GM19395 (cell line): ENCODE data around the gene NGF.

ENCODE experiments used
- ATAC-seq: cut with Tn5 transposase; IDR thresholded peaks from one replicate; pipeline ENCODE4 v1.9.1; 2021; ENCODE audit warnings: mild to moderate bottlenecking, moderate library complexity; ENCODE audit not compliant: unreplicated experiment

Gene NGF

DNA sequence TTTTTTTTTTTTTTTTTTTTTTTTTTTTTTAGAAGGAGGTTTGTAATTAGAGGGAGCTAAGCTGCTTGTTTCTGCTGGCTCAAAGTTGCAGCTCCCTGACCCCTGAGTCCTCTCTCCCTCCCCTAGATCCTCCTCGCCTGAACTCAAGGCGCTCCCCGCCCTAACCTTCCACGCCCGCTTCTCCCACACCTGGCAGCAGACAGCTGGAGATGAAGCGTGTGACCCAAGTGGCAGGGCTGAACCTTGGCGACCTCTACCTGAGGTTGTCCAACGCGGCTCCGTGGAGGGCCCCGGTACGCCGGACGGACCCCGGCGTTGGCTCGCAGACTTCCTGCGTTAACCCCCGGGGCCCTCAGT lies 795 bp downstream of the NGF start:
- ATAC-seq: no peak

DNA sequence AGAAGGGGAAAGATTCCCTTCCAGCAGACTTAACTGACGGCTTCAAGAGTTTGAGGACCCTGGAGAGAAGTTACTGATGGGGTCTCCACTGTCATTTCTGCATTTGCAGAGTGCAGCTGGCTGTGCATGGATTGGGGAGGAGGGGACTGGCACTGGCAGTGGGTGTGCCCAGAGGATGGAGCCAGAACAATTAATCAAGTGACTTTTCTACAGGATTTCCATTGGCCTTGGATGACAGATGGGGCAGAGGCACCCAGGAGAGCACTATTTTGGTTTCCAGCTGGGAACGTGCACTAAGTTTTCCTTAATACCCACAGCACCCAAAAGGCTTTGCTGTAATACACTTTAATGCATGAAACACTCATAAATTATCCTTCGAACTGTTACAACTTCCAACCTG lies 1.3 kb downstream of the NGF start:
- ATAC-seq: no peak

DNA sequence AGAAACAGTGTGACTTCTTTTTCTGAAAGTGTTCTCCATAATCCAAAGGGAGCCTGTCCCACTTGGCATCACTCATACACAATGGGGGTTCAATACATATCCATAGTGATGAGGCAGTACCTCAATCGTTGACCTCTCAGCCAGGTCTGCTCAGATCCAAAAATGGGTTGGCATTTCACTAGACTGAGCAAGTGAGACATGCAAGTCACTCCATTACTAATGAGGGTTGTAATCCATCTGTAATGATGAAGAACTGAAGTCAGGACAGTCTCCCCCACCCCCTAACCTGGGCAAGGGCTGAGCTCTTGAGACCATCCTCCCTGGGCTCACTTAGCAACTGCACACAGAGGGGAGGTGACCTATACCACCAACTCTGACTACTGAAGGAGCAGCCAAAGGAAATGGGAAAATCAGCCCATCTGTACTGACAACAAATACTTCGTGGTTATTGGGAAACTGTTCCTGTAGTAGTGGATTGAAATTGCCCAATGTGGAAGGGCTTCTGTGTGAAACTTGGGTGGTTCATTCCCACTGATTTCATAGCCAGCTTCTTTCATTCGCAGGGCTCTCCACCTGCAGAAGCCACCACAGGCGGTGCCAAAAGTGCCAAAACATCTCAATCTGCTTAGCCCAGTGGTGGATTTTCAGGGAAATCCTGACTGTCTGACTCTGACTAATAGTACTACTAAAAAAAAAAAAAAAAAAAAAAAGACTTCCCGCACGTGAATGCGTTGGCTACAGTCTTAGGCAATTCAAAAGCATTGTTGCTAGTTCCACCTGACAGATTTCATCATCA lies 5.0 kb downstream of the NGF start:
- no peak for ATAC-seq

DNA sequence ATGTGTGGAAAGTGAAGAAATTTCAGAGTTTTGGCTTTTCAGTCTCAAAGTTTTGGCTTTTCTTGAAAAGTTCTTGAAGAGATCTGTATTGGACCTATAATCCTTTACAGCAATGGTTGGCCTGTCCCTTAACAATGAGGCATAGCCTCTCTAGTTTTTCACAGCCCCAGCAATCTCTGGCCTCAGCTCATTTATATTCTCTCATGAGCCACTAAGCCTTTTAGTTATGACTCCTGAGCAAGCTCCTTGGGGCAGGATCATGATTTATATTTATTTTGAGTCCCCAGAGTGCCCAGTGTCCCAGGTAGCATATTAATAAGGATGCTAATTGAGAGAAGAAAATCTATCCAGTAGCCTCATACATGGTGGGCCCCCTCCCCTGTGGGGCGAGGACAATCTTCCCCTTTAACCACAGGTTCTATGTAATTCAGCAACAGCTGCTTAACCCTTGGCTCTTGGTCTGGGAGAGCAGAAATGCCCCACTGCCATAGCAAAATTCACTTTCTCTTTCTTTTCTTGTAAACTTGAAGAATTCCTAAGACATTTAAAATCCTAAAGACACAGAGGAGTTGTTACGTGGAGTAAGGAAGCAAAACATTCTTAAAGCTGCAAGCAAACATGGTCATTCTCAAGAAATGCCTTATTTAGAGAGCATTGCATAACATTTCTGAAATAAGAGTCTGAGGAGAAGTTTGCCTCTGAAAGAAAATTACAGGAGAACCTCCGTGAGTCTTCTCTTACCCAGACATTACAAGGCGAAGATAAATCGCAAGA lies 6.3 kb downstream of the NGF start:
- no peak for ATAC-seq

DNA sequence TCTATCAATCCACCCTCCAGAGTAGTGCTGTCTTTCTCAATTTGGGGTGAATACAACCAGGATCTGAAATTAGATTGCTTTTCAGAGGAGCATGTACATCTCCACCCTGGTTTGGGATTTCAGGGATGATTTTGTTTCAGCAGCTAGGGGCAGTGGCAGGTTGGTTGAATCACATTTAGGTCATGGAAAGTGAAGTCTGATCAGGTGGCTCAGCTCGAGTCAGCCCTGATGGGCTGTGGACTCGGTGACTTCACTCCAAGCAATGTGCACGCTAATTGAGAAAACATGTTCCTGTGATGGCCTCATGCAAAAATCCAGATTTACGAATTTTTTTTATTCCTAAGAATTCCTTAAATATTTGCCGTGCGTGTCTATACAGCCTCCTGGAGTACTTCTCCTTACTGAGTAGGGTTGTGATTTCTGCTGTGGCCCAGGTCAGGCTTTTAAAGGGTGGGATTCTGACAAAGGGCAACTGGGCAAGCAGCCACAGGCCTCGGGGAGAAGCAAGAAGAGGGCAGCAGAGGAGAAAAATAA lies 7.5 kb downstream of the NGF start:
- no peak for ATAC-seq

DNA sequence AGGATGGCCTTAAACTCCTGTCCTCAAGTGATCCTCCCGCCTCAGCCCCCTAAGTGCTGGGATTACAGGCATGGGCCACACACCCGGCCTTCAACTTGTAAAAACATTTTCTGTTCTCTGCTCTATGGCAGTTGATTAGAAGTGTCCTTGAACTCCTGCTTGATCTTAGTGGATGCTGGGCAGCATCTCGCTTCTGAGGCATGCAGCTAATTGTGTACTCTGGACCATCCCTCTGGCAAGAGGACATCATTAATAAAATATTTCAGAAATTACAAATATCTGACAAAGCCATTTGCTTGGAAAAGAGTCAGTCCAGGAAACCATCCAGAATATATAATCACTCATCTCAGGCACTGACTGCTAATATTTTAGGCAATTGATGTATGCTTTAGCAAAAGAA lies 8.1 kb downstream of the NGF start:
- no peak for ATAC-seq

DNA sequence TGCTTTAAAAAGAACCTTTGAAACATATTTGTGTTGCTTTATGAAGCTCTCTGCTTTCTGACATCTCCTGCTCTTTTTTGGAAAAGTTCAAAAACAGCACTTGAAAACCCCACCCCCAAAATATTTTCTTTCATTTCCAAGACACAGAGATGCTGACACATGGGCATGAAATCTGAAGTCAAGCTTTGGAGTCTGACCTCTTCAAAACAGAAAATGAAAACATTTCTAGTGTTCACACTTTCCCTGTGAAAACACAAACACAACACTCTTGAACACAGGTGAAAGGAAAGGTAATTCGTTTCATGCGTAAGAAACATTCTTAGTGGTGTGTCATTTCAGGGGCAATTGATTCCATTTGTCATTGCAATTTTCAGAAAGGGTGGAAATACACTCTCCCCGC lies 10.8 kb downstream of the NGF start:
- no peak for ATAC-seq

DNA sequence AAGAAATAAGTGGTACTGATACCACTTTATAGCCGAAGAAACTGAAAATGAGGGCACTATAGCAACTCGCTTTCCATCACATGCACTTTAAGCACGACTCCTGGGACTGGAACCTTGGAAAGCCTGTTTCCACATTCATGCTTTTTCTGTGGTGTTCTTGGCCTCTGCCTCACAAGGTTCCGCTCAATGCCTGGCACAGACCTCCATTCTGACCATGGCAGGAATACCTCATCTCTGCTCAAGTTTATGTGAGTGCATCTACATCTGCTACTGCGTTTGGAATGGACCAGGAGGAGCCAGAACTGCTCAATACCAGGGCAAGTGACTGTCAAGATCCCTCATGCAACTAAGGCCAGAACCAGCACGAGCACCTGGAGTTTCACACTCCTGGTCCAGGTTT lies 11.6 kb downstream of the NGF start:
- ATAC-seq: no peak

DNA sequence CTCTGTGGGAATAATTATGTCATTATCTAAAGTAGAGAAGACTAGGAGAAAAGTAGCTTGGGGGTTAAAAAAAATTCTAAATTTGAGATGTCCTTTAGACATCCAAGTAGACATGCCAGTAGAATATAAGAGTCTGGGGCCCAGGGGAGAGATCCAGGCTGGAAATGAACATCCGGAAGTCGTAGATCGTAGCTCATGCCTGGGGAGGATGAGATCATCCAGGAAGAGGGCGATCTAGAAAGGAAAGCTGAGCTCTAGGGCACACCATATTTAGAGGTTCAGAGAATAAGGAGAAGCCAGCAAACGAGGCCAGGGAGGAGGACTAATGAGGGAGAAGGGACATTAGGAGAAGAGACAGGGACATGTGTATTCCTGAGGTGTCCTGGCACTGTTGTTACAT lies 12.2 kb downstream of the NGF start:
- ATAC-seq: no peak

DNA sequence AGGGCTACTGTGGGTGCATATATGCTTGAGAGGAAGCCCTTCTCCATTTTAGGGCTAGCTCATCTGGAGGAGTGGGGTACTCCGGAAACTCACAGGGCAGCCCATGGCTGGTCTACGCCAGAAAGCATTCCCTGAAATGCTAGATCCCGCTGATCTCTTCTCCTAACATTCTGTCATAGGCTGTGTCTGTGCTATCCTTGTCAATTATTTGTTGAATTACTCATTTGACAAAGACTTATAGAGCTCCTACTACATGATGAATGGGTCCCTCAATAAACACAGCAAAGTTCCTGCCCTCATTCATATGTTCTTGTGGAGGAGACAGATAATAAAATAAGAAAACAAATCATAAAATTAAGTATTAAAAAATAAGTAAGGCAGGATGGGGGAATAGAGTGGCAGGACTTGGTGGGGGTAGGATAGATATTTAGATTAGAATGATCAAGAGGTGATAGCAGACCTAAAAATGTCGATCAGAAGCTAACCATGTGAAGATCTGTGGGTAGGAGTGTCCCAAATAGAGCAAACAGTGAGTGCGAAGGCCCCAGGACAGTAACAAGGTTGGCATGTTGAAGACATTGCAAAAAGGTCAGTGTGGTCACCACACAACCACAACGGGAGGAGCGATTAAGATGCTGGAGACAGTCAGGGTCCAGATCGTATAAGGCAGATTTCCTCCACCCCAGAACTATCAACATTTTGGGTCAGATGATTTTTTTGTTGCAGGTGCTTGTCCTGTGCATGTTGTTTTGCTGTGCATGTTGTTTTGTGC lies 13.2 kb downstream of the NGF start:
- no peak for ATAC-seq

DNA sequence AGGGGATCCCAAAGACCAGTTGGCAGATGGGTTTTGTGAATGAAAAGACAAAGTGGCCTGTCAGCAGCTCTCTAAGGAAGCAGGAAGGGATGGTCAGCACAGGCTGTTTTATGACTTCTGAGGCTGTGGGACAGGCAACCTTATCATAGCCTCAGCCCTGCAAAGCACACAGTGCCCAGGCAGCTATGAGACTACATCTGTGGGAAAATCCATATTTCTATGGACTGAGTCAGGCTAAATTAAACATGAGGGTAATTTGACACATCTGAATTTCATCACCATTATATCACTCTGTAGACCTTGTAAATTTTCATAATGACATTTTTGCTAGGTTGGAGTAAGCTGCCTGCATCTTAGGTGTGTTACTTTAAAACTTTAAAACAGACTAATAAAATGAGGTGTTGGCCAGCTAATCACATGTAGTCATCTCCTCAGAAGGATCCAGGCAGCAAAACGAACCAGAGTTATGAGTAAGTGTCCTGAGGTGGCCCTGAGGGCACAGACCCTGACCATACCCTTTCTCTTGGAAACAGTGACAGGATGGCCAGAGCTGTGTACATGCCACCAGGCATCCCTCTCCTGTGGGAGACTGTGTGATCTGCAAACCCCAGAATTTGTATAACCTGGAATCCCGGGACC lies 14.6 kb downstream of the NGF start:
- ATAC-seq: no peak

DNA sequence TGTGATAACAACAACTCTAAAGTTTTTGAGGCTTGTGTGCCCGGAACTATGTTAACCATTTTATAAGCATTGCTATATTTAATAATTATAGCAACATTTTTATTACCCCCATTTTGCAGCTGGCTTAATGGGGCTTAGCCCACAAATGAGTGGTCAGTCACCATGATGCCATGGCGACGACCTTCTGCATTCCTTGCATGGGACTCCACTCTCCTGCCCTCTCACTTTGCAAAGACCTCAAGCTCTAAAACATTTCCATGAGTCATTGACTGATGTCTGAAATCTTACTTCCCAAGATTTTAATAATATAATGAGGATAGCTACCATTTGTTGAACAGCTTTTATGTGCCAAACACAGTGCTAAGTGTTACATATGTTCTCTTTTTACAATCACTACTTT lies 15.4 kb downstream of the NGF start:
- ATAC-seq: no peak

DNA sequence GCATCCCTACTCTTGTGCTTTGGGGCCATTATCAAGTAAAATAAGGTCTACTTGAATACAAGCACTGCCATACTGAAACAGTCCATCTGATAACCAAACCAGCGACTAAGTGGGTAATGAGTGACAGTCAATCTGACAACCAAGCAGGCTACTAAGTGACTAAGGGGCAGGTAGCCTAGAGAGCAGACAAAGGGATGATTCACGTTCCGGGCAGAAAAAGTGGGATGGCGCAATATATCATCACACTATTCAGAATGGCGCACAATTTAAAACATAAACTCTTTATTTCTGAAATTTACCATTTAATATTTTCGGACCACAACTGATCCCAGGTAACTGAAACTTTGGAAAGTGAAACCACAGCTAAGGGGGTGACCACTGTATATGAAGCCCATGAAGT lies 17.7 kb downstream of the NGF start:
- no peak for ATAC-seq

DNA sequence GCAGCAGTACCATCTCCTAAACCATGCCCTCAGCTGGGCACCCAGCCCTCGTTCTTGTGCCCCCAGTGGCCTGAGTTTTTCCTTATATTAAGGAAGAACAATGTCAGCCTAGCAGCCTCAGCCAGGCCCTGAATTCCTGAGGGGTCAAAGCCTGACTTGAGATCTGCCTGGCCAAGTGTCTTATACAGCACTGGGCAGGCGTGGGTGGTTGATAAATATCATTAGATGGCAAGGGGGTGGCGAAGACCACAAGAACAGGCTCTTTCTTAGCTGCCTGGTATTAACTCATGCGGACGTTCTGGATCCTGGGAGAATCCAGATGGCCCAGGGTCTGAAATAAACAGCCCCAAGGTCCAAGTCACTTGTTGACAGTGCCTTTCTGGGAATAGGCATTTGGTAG lies 18.3 kb downstream of the NGF start:
- ATAC-seq: no peak

DNA sequence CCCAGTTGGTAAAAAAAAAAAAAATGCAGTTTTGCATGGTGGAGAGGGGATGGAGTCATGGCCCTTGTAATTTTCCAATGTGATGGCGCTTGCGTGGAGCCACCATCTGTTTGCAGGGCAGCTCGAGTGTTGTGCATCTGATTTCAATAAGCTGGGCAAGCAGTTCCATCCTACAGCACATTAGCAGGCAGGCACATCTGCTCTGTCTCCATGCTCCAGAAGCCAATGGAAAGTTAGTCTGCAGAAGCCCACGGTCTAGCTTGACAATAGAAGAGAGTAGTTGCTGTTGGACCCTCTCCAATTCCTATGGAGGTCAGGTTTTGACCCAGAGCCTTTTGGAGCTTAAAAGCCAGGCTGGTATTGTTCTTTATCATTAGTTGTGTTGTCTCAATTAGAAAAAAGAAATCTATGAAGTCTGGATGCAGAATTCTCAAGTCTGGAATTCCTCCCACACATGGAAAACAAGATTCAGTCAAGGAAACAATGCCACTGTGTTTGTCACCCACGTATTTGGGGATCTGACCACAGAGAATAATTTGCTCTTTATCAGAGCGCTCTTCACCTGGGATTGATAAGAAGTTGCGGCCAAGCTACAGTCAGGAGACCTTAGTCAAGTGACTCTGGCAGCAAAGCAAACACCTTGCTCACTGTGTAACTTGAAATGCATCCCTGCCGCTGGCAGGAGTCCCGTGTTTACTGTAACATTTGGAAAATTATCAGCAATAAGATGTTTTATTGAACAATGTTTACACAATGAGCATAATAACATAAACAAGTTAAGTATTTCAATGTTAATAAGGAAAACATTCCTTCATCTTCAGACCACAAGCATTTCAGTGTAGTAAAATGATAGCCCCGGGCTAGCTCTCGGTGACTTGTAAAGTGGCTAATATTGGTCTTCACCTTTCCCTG lies 20.7 kb downstream of the NGF start:
- no peak for ATAC-seq

DNA sequence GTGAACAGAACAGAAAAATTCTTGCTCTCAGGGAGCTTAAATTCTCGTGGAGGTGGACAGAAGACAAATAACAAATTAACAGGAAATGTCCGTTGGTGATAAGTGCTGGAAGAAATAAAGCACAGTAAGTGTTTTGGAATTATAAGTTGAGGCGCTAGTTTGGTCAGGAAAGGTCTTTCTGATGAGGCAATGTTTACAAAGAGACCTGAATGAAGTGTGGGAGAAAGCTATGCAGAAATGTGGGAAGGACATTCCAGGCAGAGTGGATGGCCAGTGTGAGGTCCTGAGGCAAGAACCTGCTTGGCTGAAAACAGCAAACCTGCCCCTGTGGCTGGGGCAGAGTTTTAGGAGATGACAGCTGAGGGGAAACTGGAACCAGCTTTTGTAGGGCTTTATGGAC lies 23.3 kb downstream of the NGF start:
- no peak for ATAC-seq

DNA sequence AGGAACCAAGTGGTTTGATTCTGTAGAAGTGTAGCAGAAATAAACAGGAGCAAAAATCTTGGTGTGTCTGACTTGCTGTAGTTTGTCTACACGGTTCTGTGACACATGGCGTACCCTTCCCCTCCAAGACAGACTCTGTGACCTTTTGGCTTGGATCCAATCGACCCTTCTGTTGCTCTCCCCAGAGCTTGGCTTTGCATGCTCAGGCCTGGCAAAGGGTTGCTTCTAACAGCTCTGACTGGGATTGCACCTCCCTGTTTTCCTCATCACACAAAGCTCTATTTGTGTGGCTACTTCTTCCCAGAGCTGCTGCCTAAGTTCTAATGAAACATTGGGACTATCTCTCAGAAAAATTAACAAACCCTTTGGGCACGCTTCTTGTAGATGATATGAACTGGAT lies 24.0 kb downstream of the NGF start:
- ATAC-seq: no peak

DNA sequence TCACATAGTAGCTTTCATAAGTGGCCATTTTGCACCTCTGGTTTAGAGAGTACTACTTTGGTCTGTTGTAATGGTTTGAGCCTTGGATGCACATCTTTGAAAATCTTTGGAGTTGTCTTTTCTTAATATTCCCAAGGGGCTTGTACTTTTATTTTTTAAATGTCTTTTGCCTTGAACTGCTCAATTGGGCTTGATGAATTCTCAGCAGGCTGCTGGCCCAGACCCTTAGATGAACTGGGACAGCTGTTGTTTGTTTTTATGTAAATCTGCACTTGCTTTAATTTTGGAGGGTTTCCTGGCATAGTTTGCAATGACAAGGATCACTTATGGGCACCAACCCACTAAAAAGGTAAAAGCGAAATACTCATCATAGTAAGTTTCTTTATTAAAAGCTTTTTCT lies 24.9 kb downstream of the NGF start:
- ATAC-seq: no peak

DNA sequence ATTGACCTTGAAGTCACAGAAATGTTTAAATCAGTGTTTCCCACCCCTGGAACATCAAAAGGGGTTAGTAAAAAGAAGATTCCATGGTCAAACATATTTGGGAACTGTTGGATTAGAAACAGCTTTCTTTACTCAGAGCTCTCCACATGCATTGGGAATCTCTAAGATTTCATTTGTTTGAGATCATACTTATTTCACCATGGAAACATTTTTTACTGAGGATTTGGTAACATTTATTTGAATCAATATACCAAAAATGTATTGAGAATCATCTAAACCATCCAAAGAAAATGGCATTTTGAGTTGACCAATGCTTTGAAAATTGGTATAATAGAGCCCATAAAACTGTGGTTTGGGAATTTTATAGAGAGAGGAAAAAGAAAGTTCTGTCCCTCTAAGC lies 25.3 kb downstream of the NGF start:
- ATAC-seq: no peak

DNA sequence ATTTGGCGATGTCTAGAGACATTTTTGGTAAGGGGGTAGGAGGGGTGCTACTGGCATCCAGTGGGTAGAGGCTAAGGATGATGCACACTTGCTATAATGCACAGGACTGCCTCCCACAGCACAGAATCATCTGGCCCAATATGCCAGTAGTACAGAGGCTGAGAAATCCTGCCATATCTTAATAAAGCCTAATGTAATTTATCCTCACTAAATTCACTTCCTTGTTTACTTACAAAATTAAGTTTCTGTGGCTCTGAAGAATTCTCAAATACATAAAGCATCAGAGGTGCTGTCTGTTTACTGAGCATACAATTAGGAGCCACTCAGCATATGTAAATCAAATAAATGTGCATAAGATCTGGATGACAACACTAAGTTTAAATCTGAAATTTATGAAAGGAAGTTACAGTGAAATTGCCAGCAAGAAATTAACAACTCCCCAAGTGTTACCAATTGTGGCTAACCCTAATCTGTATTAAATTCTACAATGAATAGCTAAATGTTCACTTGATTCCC lies 26.5 kb downstream of the NGF start:
- no peak for ATAC-seq
